Fibroblast of lung (primary cell): ENCODE measurements around the gene VCPKMT.

Experiments
- EZH2 ChIP-seq: IDR thresholded peaks from 2 replicates; pipeline ENCODE4 v1.5.1; 2012; ENCODE audit warnings: low read length, control low read depth, mild to moderate bottlenecking; ENCODE audit errors: missing control alignments
- TF ChIP-seq, protein P1 (sequence below), 2 donors: IDR thresholded peaks in 1 of 2; conservative IDR thresholded peaks in 1 of 2; 1 replicate in 1 of 2; 2 replicates in 1 of 2; pipeline ENCODE4 v1.5.1; 2011 to 2012; ENCODE audit warnings: low read length in 2 of 2, control low read depth in 1 of 2, inconsistent platforms in 1 of 2, low read depth in 1 of 2, mild to moderate bottlenecking in 1 of 2

DNA sequence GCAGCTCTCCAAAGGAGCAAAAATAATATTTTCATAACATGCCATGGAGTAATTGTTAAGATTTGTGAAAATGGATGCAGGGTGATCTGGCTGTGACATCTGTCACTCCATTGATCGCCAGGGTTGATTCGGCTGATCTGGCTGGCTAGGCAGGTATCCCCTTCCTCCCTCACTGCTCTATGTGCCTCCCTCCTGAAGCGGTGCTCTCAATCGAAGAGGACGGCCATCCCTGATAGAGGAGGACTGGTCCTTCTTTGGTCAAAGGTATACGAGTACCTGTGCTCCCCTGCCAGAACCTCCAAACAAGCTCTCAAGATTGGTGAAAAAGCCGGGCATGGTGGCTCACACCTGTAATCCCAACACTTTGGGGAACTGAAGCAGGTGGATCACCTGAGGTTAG lies 47.9 kb downstream of the VCPKMT start:
- TF ChIP-seq, protein P1, sequence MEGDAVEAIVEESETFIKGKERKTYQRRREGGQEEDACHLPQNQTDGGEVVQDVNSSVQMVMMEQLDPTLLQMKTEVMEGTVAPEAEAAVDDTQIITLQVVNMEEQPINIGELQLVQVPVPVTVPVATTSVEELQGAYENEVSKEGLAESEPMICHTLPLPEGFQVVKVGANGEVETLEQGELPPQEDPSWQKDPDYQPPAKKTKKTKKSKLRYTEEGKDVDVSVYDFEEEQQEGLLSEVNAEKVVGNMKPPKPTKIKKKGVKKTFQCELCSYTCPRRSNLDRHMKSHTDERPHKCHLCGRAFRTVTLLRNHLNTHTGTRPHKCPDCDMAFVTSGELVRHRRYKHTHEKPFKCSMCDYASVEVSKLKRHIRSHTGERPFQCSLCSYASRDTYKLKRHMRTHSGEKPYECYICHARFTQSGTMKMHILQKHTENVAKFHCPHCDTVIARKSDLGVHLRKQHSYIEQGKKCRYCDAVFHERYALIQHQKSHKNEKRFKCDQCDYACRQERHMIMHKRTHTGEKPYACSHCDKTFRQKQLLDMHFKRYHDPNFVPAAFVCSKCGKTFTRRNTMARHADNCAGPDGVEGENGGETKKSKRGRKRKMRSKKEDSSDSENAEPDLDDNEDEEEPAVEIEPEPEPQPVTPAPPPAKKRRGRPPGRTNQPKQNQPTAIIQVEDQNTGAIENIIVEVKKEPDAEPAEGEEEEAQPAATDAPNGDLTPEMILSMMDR (conservative IDR thresholded peaks at IDR 0.05 in 1 of 2, IDR thresholded peaks at IDR 0.05 in 1 of 2; ENCODE audit: low read depth in 1 of 2, low read length in 2 of 2): no peak
- no peak for TF ChIP-seq EZH2
